ENCODE data around the gene ALPL.

The ALPL gene

DNA sequence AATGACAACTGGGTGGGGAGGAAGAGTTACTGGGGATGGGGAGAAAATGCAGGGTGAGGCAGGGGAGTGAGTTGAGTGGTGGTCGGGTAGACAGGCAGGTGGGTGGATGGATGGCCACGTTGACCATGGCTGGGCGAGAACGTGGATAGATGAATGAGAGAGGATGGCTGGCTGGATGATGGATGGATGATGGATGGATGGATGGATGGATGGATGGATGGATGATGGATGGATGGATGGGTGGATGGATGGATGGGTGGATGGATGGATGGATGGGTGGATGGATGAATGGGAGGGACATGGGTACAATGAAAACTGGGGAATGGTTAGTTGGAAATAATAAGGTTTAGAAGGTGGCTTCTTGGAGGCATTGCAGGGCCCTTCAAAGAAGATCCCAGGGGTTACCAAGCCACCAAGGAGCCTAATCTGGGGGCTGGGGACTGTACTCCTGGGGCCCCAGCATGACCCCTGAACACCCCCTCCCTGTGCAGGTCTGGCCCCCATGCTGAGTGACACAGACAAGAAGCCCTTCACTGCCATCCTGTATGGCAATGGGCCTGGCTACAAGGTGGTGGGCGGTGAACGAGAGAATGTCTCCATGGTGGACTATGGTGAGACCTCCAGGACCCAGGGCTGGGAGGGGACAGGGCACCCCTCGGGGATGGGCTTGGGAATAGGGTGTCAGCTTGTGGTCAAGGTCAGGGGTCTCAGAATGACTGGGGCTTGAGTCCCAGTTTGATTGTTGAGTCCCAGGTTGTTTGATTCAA is 67.0 kb downstream of the ALPL start:
- DNase-seq (ENCODE audit: low spot score) = no peak

DNA sequence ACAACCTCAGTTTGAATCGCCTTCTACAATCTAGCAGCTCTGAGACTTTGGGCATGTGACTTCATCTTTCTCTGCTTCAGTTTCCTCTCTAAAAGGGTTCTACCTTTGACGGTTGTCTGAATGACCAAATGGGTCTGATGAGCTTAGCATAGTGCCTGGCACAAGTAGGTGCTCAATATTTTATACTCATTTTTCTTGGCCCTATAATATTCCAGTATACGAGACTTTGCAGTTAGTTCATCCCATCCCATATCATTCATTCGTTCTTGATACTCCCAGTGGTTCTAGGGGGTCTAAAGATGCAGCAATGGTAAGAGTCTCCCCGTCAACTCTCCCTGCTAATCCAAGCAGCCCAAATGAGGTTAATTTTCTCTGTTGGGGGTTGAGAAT is 67.6 kb downstream of the ALPL start:
- no peak for DNase-seq (ENCODE audit: low spot score)

DNA sequence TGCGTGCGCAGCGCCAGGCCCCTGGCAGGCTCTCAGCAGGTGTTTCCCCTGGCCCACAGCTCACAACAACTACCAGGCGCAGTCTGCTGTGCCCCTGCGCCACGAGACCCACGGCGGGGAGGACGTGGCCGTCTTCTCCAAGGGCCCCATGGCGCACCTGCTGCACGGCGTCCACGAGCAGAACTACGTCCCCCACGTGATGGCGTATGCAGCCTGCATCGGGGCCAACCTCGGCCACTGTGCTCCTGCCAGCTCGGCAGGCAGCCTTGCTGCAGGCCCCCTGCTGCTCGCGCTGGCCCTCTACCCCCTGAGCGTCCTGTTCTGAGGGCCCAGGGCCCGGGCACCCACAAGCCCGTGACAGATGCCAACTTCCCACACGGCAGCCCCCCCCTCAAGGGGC is 68.1 kb downstream of the ALPL start:
- DNase-seq (ENCODE audit: low spot score) = no peak

DNA sequence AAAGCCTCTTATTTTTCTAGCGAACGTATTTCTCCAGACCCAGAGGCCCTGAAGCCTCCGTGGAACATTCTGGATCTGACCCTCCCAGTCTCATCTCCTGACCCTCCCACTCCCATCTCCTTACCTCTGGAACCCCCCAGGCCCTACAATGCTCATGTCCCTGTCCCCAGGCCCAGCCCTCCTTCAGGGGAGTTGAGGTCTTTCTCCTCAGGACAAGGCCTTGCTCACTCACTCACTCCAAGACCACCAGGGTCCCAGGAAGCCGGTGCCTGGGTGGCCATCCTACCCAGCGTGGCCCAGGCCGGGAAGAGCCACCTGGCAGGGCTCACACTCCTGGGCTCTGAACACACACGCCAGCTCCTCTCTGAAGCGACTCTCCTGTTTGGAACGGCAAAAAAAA is 68.7 kb downstream of the ALPL start:
- no peak for DNase-seq (ENCODE audit: low spot score)

DNA sequence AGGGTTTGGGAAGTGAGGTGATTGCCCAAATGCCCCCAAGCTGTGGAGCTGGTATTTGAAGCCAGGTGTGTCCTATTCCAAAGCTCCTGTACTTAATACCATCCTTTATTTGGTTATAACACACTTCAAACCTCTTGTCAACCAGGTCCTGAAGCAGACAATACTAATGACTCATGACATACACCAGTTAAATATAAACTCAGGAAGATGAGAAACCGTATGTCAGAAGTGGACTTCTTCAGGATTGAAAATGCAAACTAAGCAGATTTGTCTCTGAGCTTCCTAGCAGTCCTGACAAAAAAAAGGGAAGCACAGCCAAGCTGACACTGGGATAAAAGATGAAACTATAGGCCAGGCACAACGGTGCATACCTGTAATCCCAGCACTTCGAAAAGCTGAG is 70.6 kb downstream of the ALPL start:
- no peak for DNase-seq (ENCODE audit: low spot score)

- DNase-seq (ENCODE audit: low spot score) = no peak
Measured at GRCh38 chr1:21584096-21584495, 74.9 kb downstream of the ALPL start.

DNA sequence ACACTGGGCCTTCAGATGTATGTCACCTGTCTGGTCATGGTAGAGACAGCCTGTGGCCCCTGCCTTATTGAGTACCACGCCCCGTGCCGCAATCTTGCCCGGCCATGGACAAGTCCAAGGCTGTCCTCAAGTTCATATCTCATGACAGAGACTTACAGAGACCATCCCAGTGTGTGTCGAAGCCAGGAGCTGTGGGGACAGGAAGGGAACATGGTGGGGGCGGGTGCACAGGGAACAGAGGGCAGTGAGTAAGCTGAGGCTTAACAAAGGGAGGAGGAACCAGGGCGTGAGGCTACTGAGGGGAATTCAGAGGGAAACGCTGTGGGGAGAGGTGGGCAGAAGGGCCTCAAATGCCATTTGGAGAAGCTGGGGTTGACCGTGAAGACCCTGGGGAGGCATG is 75.8 kb downstream of the ALPL start:
- DNase-seq (ENCODE audit: low spot score) = no peak

DNA sequence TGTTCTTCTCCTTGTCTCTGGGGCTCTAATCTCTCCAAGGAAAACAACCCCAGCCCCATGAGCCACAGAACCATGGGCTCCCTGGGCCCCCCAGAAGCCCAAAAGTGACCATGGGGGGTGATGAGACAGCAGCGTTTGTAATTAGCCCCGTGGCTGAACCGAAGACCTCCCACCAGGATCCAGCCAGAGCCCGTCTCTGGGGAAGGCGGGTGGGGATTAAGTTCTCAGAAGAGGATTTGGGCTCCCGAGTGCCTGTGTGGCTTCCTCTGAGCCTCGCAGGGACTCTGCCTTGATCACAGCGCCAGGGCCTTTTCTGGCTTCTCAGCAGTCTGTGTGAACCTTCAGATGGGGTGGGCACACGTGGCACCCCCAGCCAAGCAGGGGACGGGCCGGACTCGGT is 77.0 kb downstream of the ALPL start:
- no peak for DNase-seq (ENCODE audit: low spot score)

DNA sequence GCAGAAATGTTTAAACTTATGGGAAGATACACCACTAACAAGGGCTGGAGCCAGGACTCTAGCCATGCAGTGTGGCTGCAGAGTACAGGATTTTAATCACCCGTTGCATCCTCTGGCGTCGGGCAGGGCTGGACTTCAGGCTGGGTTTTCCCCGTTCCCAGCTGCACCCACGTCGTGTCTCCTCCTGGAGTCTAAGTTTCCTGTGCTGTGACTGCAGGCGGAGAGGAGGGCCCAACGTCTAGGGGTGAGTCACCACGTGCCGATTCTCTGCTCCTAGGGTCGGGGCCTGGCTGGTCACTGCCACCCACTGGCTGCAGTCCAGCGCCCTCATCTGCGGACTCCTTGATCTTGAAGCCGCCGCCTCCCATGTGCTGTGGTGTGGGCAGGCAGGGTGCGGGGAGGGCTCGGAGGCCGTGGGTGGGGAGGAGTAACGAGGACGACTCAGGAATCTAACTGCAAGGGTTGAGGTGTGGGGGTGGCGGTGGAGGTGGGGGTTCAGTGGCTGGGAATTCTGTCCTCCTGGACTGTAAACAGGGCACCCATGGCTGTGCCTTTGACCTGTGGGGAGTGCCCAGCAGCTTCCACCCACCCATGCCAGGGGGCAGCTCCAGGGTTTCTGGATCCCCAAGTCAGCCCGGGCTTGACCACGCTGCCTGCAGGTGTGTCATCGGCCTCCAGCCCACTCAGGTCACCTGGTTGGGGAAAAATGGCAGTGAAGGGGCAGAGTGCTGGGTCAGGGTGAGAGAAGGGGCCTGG is 77.8 kb downstream of the ALPL start:
- DNase-seq (ENCODE audit: low spot score) = peak; percentile 97

GRCh38 chr1:21587602-21587953 is 78.4 kb downstream of the ALPL start:
- no peak for DNase-seq (ENCODE audit: low spot score)

- no peak for DNase-seq (ENCODE audit: low spot score)
Measured at GRCh38 chr1:21589618-21590017, 80.4 kb downstream of the ALPL start.

DNA sequence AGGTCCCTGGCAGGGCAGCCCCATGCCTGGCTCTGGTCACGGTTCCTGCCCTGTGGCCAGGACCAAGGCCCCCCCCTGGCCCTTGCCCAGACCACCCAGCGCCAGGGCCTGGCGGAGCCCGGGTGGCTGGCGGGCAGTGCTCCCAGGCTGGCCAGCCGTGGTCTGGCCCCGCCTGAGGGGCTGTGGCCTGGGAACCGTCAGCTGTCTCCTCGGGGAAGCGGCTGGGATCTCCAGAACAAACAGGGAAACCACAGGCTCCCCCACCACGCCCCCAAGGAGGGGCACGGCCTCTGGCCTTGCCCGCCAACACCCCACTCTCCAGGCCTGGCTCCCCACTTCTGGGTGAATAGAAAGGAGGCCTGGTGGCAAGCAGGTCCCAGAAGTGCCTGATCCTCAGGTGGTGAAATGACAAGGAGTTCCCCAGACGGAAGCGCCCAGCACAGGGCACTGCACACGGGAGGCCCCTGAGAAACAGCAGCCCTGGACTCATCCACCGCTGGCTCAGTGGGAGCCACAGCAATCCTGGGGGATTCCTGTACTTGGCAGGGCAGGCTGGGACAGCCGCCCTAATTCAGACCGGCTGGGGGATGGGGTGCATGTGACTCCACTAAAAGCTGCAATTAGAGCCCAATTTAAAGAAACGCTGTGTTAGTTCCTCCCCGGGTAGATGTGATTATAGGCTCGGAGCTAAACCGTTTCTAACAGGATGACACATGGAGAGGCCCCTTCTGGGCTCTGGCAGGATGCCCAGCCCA is 81.1 kb downstream of the ALPL start:
- DNase-seq (ENCODE audit: low spot score) = peak; percentile 60

- no peak for DNase-seq (ENCODE audit: low spot score)
Measured at GRCh38 chr1:21590934-21591333, 81.7 kb downstream of the ALPL start.

- no peak for DNase-seq (ENCODE audit: low spot score)
Measured at GRCh38 chr1:21592086-21592865, 83.1 kb downstream of the ALPL start.

GRCh38 chr1:21593231-21593630 is 84.0 kb downstream of the ALPL start:
- no peak for DNase-seq (ENCODE audit: low spot score)

- DNase-seq (ENCODE audit: low spot score) = no peak
Measured at GRCh38 chr1:21594501-21594900, 85.3 kb downstream of the ALPL start.

DNA sequence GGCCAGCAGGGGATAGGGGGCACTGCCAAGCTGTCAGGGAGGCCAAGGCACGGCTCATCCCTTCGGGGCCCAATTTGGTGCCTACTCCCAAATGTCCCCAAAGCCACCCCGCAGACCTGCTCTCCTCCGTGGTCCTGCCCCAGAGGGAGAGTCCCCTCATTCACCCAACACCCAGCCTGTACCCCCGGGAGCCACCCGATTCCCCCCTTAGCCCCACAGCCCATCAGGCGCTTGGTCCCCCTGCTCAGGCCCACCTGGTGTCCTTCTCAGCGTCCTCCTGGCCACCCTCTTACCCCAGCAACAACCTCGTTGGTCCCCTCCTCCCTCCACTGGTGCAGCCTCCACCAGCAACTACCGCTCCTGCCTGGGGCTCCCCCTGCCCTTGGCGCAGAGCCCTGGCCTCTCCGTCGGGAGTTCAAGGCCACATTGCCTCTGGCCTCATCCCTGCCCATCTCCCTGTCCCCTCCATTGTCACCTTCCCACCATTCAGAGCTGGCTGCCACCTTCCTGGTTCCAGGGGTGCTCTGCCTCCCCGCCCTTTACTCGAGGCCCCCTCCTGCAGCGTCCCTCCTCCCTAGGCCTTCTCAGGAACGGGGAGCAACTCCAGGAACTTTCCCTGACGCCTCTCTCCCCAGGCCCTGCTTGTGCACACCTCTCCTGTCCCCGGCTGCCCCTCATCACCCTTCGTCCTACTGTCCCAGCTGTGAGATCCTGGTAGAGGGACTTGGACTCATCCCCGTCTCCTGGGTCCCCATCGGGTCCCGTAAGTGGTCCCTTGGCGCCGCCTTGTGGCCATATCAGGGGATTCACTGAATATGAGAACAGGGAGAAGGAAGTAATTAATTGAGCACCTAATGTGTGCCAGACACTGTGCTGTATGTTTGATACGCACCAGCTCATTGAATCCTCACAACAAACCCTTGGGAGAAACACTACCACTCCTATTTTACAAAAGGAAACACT is 86.0 kb downstream of the ALPL start:
- DNase-seq (ENCODE audit: low spot score) = peak; percentile 78

GRCh38 chr1:21596174-21596573 is 87.0 kb downstream of the ALPL start:
- no peak for DNase-seq (ENCODE audit: low spot score)

DNA sequence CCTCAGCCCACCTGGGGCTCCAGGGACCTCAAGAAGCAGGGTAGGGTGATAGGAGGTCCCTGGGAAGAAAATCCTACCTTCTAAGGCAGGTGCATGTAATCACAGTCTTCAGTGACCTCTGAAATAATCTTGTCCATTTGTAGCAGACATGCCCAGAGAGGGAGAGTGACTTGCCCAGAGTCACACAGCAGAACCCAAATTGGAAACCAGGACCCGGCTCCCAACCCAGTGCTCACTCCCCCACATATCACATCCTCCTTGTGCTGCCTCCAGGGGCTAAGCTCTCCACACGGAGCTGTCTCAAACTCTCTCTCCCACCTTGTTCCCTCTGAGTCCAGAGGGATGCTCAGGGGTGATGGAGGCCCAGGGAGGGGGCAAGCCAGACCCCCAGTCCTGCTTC is 87.4 kb downstream of the ALPL start:
- DNase-seq (ENCODE audit: low spot score) = no peak

DNA sequence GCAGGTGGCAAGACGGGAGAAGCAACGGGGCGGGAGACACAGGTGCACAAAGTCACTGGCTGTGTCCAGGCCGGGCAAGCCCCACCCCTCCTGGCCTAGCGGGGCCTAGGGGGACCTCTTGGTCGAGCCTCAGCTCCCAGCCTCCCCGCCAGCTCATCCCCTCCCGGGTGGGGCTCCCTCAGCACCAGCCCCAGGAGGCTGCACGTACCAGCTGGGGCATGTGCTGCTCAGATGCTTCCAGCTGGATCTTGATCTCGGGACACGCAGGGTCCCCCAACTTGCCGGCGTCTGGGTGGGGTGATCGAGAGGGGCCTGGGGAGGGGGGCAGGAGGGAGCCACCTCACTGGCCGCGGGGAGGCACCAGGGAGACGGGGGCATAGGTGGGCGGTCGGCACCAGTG is 88.5 kb downstream of the ALPL start:
- no peak for DNase-seq (ENCODE audit: low spot score)

DNA sequence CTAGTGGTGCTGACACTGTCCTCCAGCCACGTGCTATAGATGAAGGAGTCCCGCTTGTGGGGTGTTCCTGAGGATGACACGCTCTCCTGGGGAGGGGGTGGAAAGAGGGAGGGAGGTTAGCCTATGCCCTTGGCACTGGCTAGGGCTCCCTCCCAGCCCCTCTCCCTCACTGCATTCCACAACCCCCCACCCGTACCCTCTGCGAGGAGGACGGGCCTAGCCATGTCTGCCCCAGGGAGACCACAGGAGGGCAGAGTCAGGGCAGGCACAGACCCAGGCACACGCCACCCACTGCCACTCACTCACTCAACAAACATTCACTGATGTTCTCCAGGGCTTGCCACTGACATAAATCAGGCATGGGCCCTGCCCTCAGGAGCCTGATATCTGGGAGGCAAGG is 89.2 kb downstream of the ALPL start:
- no peak for DNase-seq (ENCODE audit: low spot score)

Measured in hepatic stellate cell (primary cell).